Ovary (tissue), 3 donors: ENCODE data around the gene TMEM132D.

Source experiments
- EP300 ChIP-seq: sonication (generic); formaldehyde crosslinking; IDR thresholded peaks from one replicate; pipeline ENCODE4 v1.6.1; 2017; ENCODE audit warnings: antibody characterized with exemption
- POLR2A ChIP-seq: fragments of 450-650 bp; IDR thresholded peaks from one replicate; pipeline ENCODE4 v1.6.1; 2017; ENCODE audit warnings: antibody characterized with exemption, mild to moderate bottlenecking, moderate library complexity
- TF ChIP-seq, protein P1 (sequence below), 3 donors: fragments of 450-650 bp in 2 of 3; fragments of 200-600 bp in 1 of 3; IDR thresholded peaks; one replicate each; pipeline versions ENCODE4 v1.5.1 to v1.8.0; 2016 to 2022; ENCODE audit warnings: antibody characterized with exemption in 3 of 3, mild to moderate bottlenecking in 1 of 3
- donor health status: DM: no; HTN: no; CAD: no.

- TF ChIP-seq, protein P1, sequence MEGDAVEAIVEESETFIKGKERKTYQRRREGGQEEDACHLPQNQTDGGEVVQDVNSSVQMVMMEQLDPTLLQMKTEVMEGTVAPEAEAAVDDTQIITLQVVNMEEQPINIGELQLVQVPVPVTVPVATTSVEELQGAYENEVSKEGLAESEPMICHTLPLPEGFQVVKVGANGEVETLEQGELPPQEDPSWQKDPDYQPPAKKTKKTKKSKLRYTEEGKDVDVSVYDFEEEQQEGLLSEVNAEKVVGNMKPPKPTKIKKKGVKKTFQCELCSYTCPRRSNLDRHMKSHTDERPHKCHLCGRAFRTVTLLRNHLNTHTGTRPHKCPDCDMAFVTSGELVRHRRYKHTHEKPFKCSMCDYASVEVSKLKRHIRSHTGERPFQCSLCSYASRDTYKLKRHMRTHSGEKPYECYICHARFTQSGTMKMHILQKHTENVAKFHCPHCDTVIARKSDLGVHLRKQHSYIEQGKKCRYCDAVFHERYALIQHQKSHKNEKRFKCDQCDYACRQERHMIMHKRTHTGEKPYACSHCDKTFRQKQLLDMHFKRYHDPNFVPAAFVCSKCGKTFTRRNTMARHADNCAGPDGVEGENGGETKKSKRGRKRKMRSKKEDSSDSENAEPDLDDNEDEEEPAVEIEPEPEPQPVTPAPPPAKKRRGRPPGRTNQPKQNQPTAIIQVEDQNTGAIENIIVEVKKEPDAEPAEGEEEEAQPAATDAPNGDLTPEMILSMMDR (IDR thresholded peaks at IDR 0.05) = no peak
- no peak for TF ChIP-seq EP300
- TF ChIP-seq POLR2A = no peak
Observed at GRCh38 chr12:129592449-129592848, 311.4 kb downstream of the TMEM132D start.
